HEK293 (cell line): ENCODE measurements around the gene DIABLO.

ENCODE experiments used
- CTCF ChIA-PET: fragments of 350-600 bp; formaldehyde crosslinking; extraction: SDS; loops from one replicate; lab custom pipeline; 2021; ENCODE audit warnings: antibody characterized with exemption; lab: Yijun Ruan, JAX
- POLR2A ChIA-PET: fragments of 300-600 bp; formaldehyde crosslinking; extraction: SDS; loops from one replicate; lab custom pipeline; 2020; ENCODE audit warnings: antibody characterized with exemption, inconsistent platforms; lab: Yijun Ruan, JAX
- H3K27ac ChIP-seq: fragments of 200-500 bp; sonication (Bioruptor generic); 2 replicates; pipeline ENCODE4 v1.5.1; 2014; ENCODE audit warnings: low read depth, low read length, control low read depth, inconsistent platforms; ENCODE audit errors: extremely low read depth
- H3K36me3 ChIP-seq, 2 experiments: fragments of 200-500 bp in 1 of 2; sonication (Bioruptor generic) in 1 of 2; 1 replicate in 1 of 2; 2 replicates in 1 of 2; pipeline ENCODE4 v1.5.1; 2014 to 2017; ENCODE audit warnings: inconsistent platforms in 2 of 2, low read length in 2 of 2; ENCODE audit not compliant: control insufficient read depth in 2 of 2, insufficient read depth in 1 of 2
- H3K4me1 ChIP-seq: fragments of 200-500 bp; sonication (Bioruptor generic); 2 replicates; pipeline ENCODE4 v1.5.1; 2014; ENCODE audit warnings: mild to moderate bottlenecking, low read length, inconsistent platforms; ENCODE audit not compliant: control insufficient read depth, insufficient read depth
- H3K4me3 ChIP-seq: 2 replicates; pipeline ENCODE4 v1.5.1; 2011; ENCODE audit warnings: low read depth, mild to moderate bottlenecking, control low read depth, low read length, moderate library complexity
- H3K9me3 ChIP-seq: fragments of 200-500 bp; sonication (Bioruptor generic); 2 replicates; pipeline ENCODE4 v1.5.1; 2014; ENCODE audit warnings: low read depth, low read length, inconsistent platforms; ENCODE audit not compliant: control insufficient read depth, insufficient read depth
- BCL11B ChIP-seq: fragments of 450-650 bp; formaldehyde crosslinking; IDR thresholded peaks from 2 replicates; pipeline ENCODE4 v1.5.1; 2016; ENCODE audit warnings: low read depth, missing biosample characterization, missing genetic modification characterization
- GFI1B ChIP-seq: fragments of 450-650 bp; formaldehyde crosslinking; IDR thresholded peaks from 2 replicates; pipeline ENCODE4 v1.5.1; 2016; ENCODE audit warnings: missing biosample characterization, missing genetic modification characterization
- HOXC10 ChIP-seq: sonication (generic); formaldehyde crosslinking; IDR thresholded peaks from 2 replicates; pipeline ENCODE4 v1.8.1; 2023; ENCODE audit warnings: mild to moderate bottlenecking, missing genetic modification reagents
- KLF10 ChIP-seq: fragments of 450-650 bp; IDR thresholded peaks from 2 replicates; pipeline ENCODE4 v1.5.1; 2018; ENCODE audit warnings: missing biosample characterization, mild to moderate bottlenecking, missing genetic modification characterization
- KLF16 ChIP-seq: fragments of 450-650 bp; formaldehyde crosslinking; IDR thresholded peaks from 2 replicates; pipeline ENCODE4 v1.5.1; 2017; ENCODE audit warnings: missing biosample characterization, missing genetic modification characterization
- OSR2 ChIP-seq: fragments of 450-650 bp; formaldehyde crosslinking; IDR thresholded peaks from 2 replicates; pipeline ENCODE4 v1.5.1; 2016; ENCODE audit warnings: missing biosample characterization, missing genetic modification characterization
- SP2 ChIP-seq: fragments of 450-650 bp; formaldehyde crosslinking; IDR thresholded peaks from 2 replicates; pipeline ENCODE4 v1.5.1; 2016; ENCODE audit warnings: missing biosample characterization, missing genetic modification characterization
- SP7 ChIP-seq: fragments of 450-650 bp; formaldehyde crosslinking; IDR thresholded peaks from 2 replicates; pipeline ENCODE4 v1.5.1; 2016; ENCODE audit warnings: missing biosample characterization, missing genetic modification characterization
- YY1 ChIP-seq: fragments of 450-650 bp; formaldehyde crosslinking; IDR thresholded peaks from 2 replicates; pipeline ENCODE4 v1.5.1; 2018; ENCODE audit warnings: missing biosample characterization, missing genetic modification characterization
- ZBTB20 ChIP-seq: fragments of 450-650 bp; formaldehyde crosslinking; IDR thresholded peaks from 2 replicates; pipeline ENCODE4 v1.5.1; 2016; ENCODE audit warnings: missing biosample characterization, missing genetic modification characterization
- ZFP69B ChIP-seq: fragments of 450-650 bp; formaldehyde crosslinking; IDR thresholded peaks from 2 replicates; pipeline ENCODE4 v1.5.1; 2016; ENCODE audit warnings: missing biosample characterization, missing genetic modification characterization
- ZNF121 ChIP-seq: fragments of 450-650 bp; formaldehyde crosslinking; IDR thresholded peaks from 2 replicates; pipeline ENCODE4 v1.5.1; 2016; ENCODE audit warnings: missing biosample characterization, missing genetic modification characterization
- ZNF24 ChIP-seq: fragments of 450-650 bp; formaldehyde crosslinking; IDR thresholded peaks from 2 replicates; pipeline ENCODE4 v1.5.1; 2016; ENCODE audit warnings: missing biosample characterization, missing genetic modification characterization
- ZNF549 ChIP-seq: fragments of 450-650 bp; IDR thresholded peaks from 2 replicates; pipeline ENCODE4 v1.5.1; 2018; ENCODE audit warnings: missing biosample characterization, missing genetic modification characterization, mild to moderate bottlenecking, inconsistent platforms, moderate library complexity
- ZNF560 ChIP-seq: fragments of 450-650 bp; formaldehyde crosslinking; IDR thresholded peaks from 2 replicates; pipeline ENCODE4 v1.5.1; 2017; ENCODE audit warnings: missing biosample characterization, missing genetic modification characterization, borderline replicate concordance
- ZNF677 ChIP-seq: fragments of 450-650 bp; IDR thresholded peaks from 2 replicates; pipeline ENCODE4 v1.5.0; 2018; ENCODE audit warnings: missing biosample characterization, mild to moderate bottlenecking, missing genetic modification characterization, moderate library complexity
- ZSCAN16 ChIP-seq: fragments of 450-650 bp; formaldehyde crosslinking; IDR thresholded peaks from 2 replicates; pipeline ENCODE4 v1.5.1; 2016; ENCODE audit warnings: missing biosample characterization, missing genetic modification characterization
- ZSCAN30 ChIP-seq: fragments of 450-650 bp; IDR thresholded peaks from 2 replicates; pipeline ENCODE4 v1.5.1; 2018; ENCODE audit warnings: missing biosample characterization, mild to moderate bottlenecking, missing genetic modification characterization, moderate library complexity
- TF ChIP-seq, protein P1 (sequence below): fragments of 450-650 bp; formaldehyde crosslinking; IDR thresholded peaks from 2 replicates; pipeline ENCODE4 v1.5.1; 2017; ENCODE audit warnings: missing biosample characterization, missing genetic modification characterization
- TF ChIP-seq, protein P2 (sequence below): fragments of 450-650 bp; IDR thresholded peaks from 2 replicates; pipeline ENCODE4 v1.5.1; 2018; ENCODE audit warnings: missing biosample characterization, mild to moderate bottlenecking, missing genetic modification characterization
- TF ChIP-seq, protein P3 (sequence below): fragments of 450-650 bp; formaldehyde crosslinking; IDR thresholded peaks from 2 replicates; pipeline ENCODE4 v1.5.1; 2016; ENCODE audit warnings: missing biosample characterization, missing genetic modification characterization
- TF ChIP-seq, protein P4 (sequence below): fragments of 450-650 bp; formaldehyde crosslinking; IDR thresholded peaks from 2 replicates; pipeline ENCODE4 v1.5.1; 2016; ENCODE audit warnings: missing biosample characterization, missing genetic modification characterization, borderline replicate concordance
- TF ChIP-seq, protein P5 (sequence below): fragments of 450-650 bp; formaldehyde crosslinking; IDR thresholded peaks from 2 replicates; pipeline ENCODE4 v1.5.1; 2016; ENCODE audit warnings: missing biosample characterization, missing genetic modification characterization, low read depth
- TF ChIP-seq, protein P6 (sequence below): fragments of 450-650 bp; formaldehyde crosslinking; IDR thresholded peaks from 2 replicates; pipeline ENCODE4 v1.5.1; 2016; ENCODE audit warnings: missing biosample characterization, missing genetic modification characterization

DIABLO gene

DNA sequence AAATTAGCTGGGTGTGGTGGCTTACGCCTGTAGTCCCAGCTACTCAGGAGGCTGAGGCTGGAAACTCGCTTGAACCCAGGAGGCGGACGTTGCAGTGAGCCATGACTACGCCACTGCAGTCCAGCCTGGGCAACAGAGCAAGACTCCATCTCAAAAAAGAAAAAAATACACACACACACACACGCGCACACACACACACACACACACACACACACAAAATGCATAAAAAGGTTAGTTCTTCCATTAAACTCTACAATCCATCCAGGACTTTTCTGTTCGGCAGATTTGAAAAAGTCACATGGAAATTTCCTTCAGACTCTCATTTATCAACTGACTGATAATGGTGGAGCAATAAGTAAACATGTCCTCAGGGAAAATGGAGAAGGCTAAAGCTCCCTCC is 49.6 kb upstream of the DIABLO start:
- Histone ChIP-seq H3K4me3 (no peak overlapping the region), H3K27ac (no peak overlapping the region), H3K9me3 (no peaks in the 10 kb centered on the region), H3K4me1 (peaks cover 3% of the 10 kb centered on the region; the same call in 1 of the 2 replicates), H3K36me3 (peaks cover 4 to 34% of the 10 kb centered on the region in 2 experiments; a peak in 2 of 3 replicates)
- TF ChIP-seq ZNF121 (tag by site-specific recombination) = 0 out of 2 replicates have a peak, but pooled peaks have one; percentile 10
- TF ChIP-seq, protein P1, sequence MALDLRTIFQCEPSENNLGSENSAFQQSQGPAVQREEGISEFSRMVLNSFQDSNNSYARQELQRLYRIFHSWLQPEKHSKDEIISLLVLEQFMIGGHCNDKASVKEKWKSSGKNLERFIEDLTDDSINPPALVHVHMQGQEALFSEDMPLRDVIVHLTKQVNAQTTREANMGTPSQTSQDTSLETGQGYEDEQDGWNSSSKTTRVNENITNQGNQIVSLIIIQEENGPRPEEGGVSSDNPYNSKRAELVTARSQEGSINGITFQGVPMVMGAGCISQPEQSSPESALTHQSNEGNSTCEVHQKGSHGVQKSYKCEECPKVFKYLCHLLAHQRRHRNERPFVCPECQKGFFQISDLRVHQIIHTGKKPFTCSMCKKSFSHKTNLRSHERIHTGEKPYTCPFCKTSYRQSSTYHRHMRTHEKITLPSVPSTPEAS (tag by site-specific recombination) = peak; percentile 94
- TF ChIP-seq ZSCAN30 (tag by site-specific recombination) = no peak
- CTCF ChIA-PET = interaction anchor here (0.7 kb wide), 1 partner anchor 34 kb away, joined by 4 read pairs; no protein-coding TSS in a partner anchor
- POLR2A ChIA-PET = interaction anchor here (0.6 kb wide), 2 partner anchors 9 to 75 kb away, joined by 3 to 4 read pairs; no protein-coding TSS in a partner anchor

DNA sequence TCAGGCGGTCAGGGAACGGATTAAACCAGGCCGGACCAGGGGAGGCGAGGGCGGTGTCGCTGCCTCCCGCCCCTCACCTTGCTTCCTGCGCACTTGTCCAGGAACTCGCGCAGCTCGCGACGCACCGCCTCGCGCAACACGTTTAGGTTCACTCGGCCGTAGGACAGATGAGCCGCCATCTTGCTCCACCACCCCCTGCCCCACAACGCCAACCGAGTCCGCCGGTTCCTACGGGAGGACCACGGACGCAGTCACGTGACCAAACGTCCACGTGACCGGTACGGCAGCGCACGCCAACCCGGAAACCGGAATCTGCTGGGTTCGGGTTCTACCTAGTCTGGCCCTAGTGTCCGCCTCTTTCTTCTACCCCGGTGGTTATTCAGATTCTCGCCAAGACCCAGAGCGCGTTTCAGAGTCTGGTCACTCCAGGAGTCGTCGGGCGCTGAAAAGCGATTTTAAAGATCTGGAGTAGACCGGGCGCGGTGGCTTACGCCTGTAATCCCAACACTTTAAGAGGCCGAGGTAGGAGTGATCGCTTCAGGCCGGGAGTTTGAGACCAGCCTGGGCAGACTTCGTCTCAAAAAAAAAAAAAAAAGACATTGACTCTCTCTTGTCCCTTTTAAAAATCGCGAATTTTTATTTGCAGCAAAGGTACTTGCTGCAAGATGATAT is 40.5 kb upstream of the DIABLO start, which contains the start of gene VPS33A:
Gene VPS33A, minus strand, starts transcription at position 265 of the 672 bp plus-strand sequence. Its CDS starts 86 bp downstream, at position 179.
- CTCF ChIA-PET = interaction anchor here (0.7 kb wide), 1 partner anchor 70 kb away, joined by 3 read pairs; no protein-coding TSS in a partner anchor
- no peaks in the 10 kb centered on the region for H3K9me3 ChIP-seq
- no peaks in the 10 kb centered on the region for H3K4me1 ChIP-seq
- H3K36me3 ChIP-seq = peaks cover 12 to 21% of the 10 kb centered on the region in 2 experiments
- peak within 1 kb of the TSS; percentile 95 for H3K4me3 ChIP-seq
- H3K27ac ChIP-seq = peak within 1 kb of the TSS; percentile 60
- POLR2A ChIA-PET = interaction anchor here (0.7 to 1.1 kb wide), 6 partner anchors 9 to 203 kb away, joined by 3 to 5 read pairs (median 4); no protein-coding TSS in a partner anchor
- TF ChIP-seq ZSCAN16 (peak; percentile 70; the same call in 1 of the 2 replicates), ZNF121 (tag by site-specific recombination) (peak; percentile 55; the same call in 1 of the 2 replicates), KLF10 (tag by site-specific recombination) (peak; percentile 76), ZNF677 (no peak), SP7 (tag by site-specific recombination) (peak; percentile 94), GFI1B (tag by site-specific recombination) (no peak), HOXC10 (no peak), ZNF560 (tag by site-specific recombination) (no peak), OSR2 (tag by site-specific recombination) (peak; percentile 66), ZFP69B (tag by site-specific recombination) (peak; percentile 87), ZBTB20 (peak; percentile 100), BCL11B (tag by site-specific recombination) (no peak), YY1 (tag by site-specific recombination) (peak; percentile 95), ZNF549 (tag by site-specific recombination) (no peak), KLF16 (tag by site-specific recombination) (peak; percentile 98), SP2 (peak; percentile 82), ZNF24 (tag by site-specific recombination) (peak; percentile 99)
- TF ChIP-seq, protein P2, sequence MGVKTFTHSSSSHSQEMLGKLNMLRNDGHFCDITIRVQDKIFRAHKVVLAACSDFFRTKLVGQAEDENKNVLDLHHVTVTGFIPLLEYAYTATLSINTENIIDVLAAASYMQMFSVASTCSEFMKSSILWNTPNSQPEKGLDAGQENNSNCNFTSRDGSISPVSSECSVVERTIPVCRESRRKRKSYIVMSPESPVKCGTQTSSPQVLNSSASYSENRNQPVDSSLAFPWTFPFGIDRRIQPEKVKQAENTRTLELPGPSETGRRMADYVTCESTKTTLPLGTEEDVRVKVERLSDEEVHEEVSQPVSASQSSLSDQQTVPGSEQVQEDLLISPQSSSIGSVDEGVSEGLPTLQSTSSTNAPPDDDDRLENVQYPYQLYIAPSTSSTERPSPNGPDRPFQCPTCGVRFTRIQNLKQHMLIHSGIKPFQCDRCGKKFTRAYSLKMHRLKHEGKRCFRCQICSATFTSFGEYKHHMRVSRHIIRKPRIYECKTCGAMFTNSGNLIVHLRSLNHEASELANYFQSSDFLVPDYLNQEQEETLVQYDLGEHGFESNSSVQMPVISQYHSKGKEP (tag by site-specific recombination) = peak; percentile 56; the same call in 1 of the 2 replicates
- TF ChIP-seq, protein P3, sequence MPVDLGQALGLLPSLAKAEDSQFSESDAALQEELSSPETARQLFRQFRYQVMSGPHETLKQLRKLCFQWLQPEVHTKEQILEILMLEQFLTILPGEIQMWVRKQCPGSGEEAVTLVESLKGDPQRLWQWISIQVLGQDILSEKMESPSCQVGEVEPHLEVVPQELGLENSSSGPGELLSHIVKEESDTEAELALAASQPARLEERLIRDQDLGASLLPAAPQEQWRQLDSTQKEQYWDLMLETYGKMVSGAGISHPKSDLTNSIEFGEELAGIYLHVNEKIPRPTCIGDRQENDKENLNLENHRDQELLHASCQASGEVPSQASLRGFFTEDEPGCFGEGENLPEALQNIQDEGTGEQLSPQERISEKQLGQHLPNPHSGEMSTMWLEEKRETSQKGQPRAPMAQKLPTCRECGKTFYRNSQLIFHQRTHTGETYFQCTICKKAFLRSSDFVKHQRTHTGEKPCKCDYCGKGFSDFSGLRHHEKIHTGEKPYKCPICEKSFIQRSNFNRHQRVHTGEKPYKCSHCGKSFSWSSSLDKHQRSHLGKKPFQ (tag by site-specific recombination) = peak; percentile 78; the same call in 1 of the 2 replicates
- TF ChIP-seq, protein P4, sequence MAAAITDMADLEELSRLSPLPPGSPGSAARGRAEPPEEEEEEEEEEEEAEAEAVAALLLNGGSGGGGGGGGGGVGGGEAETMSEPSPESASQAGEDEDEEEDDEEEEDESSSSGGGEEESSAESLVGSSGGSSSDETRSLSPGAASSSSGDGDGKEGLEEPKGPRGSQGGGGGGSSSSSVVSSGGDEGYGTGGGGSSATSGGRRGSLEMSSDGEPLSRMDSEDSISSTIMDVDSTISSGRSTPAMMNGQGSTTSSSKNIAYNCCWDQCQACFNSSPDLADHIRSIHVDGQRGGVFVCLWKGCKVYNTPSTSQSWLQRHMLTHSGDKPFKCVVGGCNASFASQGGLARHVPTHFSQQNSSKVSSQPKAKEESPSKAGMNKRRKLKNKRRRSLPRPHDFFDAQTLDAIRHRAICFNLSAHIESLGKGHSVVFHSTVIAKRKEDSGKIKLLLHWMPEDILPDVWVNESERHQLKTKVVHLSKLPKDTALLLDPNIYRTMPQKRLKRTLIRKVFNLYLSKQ = peak; percentile 90; the same call in 1 of the 2 replicates
- TF ChIP-seq, protein P5, sequence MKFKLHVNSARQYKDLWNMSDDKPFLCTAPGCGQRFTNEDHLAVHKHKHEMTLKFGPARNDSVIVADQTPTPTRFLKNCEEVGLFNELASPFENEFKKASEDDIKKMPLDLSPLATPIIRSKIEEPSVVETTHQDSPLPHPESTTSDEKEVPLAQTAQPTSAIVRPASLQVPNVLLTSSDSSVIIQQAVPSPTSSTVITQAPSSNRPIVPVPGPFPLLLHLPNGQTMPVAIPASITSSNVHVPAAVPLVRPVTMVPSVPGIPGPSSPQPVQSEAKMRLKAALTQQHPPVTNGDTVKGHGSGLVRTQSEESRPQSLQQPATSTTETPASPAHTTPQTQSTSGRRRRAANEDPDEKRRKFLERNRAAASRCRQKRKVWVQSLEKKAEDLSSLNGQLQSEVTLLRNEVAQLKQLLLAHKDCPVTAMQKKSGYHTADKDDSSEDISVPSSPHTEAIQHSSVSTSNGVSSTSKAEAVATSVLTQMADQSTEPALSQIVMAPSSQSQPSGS (tag by site-specific recombination) = no peak; the same call in 1 of the 2 replicates
- TF ChIP-seq, protein P6, sequence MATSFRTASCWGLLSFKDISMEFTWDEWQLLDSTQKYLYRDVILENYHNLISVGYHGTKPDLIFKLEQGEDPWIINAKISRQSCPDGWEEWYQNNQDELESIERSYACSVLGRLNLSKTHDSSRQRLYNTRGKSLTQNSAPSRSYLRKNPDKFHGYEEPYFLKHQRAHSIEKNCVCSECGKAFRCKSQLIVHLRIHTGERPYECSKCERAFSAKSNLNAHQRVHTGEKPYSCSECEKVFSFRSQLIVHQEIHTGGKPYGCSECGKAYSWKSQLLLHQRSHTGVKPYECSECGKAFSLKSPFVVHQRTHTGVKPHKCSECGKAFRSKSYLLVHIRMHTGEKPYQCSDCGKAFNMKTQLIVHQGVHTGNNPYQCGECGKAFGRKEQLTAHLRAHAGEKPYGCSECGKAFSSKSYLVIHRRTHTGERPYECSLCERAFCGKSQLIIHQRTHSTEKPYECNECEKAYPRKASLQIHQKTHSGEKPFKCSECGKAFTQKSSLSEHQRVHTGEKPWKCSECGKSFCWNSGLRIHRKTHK (tag by site-specific recombination) = no peak
